Prostate gland (tissue), 2 donors: Measurements from ENCODE around the gene SHROOM3.

Source experiments
- CTCF ChIP-seq, 4 experiments: fragments of 200-600 bp in 2 of 4; fragments of 450-650 bp in 2 of 4; sonication (generic) in 2 of 4; IDR thresholded peaks; 1 replicate in 3 of 4; 2 replicates in 1 of 4; pipeline ENCODE4 v1.5.1; 2016 to 2019; ENCODE audit warnings: antibody characterized with exemption in 4 of 4, mild to moderate bottlenecking in 2 of 4, moderate library complexity in 2 of 4
- POLR2A ChIP-seq: fragments of 450-650 bp; IDR thresholded peaks from one replicate; pipeline ENCODE4 v1.6.1; 2016; ENCODE audit warnings: antibody characterized with exemption, mild to moderate bottlenecking

- TF ChIP-seq POLR2A, result no peak
- TF ChIP-seq CTCF (IDR thresholded peaks at IDR 0.05), result no peak
Measured at GRCh38 chr4:76699751-76700310, 264.8 kb downstream of the SHROOM3 start.
